Stimulated activated CD4-positive, alpha-beta T cell treated with anti-CD3 and anti-CD28 coated beads, Interleukin-2, amount 100 ng/mL, for 24 hours (primary cell): ENCODE measurements around the gene CHCHD6.

ENCODE experiments used
- DNase-seq, 2 donors: peaks; one replicate each; pipeline ENCODE4 v3.0.0-alpha.2; 2020

The CHCHD6 gene

DNA sequence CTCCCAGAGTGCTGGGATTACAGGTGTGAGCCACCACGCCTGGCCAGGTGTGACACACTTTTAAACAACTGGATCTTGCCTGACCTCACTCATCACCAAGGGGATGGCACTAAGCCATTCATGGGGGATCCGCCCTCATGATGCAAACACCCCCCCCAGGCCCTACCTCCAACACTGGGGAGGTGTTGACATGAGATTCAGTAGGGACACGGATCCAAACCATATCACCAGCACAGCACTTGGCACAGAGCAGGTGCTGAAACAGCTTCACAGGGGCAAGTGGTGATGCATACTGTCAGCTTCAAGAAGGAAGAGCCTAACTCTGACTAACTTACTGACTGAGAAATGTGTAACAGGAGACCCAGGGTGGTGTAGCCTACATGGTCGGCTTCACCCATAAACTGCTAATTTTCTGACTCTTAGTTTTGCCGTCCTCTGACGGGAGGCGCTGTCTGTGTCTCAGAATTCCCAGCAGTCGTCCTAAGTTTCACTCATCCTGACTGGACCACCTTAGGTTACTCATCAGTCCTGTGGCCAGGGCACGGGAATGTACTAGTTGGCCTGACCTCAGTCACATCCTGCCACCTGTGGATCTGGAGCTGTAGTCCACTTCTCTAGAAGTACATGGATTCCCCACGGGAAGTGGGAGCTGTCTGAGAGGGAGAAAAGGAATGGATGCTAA lies 197.0 kb downstream of the CHCHD6 start:
- DNase-seq: no peak

- DNase-seq: no peak
Observed at GRCh38 chr3:126901631-126902030, 197.6 kb downstream of the CHCHD6 start.

GRCh38 chr3:126903521-126903920 lies 199.5 kb downstream of the CHCHD6 start:
- DNase-seq: no peak

- no peak for DNase-seq
Observed at GRCh38 chr3:126907557-126907956, 203.5 kb downstream of the CHCHD6 start.

GRCh38 chr3:126908752-126909275 lies 204.8 kb downstream of the CHCHD6 start:
- no peak for DNase-seq

DNA sequence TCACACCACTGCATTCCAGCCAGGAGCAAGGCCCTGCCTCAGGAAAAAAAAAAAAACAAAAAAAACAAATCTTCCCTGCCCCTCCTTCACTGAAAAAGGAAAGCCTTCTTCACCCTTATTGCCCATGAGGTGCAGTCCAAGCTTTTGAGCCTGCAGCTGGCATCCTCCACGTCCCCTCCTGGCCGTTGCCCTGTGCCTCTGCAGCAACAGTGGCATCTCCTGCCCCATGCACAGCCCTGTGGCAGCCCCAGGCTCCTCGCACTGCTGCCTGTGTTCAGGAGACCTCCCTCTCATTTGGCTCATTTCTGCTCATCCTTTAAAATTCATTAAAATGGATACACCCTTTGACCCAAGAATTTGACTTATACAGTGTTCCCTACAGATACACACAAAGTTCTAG lies 206.2 kb downstream of the CHCHD6 start:
- no peak for DNase-seq

GRCh38 chr3:126911162-126912026 lies 207.4 kb downstream of the CHCHD6 start:
- DNase-seq: peak; percentile 50 to 60

DNA sequence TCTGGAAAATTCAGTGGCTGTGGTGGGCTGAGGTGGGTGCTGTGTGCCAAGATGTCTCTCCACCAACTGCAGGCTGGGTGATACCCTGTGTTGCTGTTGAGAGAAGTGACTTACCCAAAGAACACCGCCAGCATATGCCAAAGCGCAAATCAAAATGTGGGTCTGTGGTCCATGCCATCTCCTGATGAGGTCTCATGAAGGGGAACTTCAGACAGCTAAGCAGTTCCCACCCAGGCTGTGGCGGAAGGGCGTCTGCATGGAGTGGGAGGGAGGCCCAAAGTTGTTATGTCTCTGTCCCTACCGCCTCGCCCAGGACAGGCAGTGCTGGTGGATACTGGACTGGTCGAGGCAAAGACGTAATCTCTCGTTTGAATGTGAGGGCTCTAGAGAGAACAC lies 208.0 kb downstream of the CHCHD6 start:
- DNase-seq: no peak

- no peak for DNase-seq
Observed at GRCh38 chr3:126912491-126913195, 208.6 kb downstream of the CHCHD6 start.

GRCh38 chr3:126913524-126913923 lies 209.5 kb downstream of the CHCHD6 start:
- DNase-seq: no peak

GRCh38 chr3:126914226-126914625 lies 210.2 kb downstream of the CHCHD6 start:
- no peak for DNase-seq

DNA sequence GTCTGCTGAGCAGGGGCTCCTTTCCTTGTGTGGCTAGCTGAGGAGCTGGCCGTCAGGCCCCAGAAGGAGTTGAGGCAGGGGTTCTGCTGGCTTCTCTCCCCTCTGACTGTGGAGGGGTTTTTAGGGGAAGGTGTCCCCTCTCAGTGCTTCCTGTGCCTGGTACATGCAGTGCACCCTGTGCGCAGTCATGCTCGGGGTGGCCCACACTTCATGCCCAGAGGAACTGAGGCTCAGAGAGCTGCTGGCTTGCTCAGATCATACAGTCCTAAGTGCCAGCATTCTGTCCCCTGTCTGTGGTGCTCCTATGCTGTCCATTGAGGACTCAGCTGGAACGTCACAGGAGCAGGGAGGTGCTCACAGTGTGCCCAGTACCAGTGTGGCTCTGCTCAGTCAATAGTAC lies 211.0 kb downstream of the CHCHD6 start:
- no peak for DNase-seq

DNA sequence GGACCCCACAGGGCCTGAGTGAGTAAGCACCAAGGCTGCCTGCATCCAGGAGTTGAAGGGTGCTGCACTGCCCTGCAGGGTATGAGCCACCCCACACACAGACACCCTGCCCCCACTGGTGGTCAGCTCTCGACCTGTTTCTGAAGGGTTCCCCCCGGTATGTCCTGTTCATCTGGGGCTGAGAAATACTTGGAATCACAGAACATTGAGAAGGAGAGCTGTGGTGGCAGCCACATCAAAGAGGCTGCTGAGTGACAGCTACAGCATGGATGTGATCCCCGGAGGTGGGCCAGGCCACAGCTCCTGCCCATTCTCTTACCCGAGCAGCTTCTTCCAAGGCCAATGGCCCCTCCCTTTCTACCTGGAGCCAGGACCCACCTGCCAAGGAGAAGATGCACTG lies 212.5 kb downstream of the CHCHD6 start:
- no peak for DNase-seq

DNA sequence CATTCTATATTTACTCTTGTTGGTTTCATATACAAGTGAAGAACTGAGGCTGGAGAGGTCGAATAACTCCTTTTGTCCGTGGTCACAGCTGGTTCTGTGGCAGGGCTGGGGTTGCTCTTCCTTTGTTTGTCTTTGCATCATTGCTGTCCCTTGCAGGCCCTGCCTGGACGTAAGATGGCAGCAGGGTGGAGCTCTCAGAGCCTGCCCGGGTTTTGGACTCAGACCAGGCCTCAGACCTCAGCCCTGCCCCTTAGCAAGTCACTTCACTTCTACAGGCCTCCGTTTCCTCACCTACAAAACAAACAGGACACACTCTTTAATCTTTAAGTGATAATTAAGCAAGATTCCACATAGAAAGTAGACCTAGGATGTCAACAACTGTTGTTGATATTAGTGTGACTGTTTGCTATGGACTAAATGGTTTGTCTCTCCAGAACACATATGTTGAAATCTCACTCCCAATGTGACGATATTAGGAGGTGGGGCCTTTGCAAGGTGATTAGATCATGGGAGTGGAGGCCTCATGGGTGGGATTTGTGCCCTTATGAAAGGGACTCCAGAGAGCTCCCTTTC lies 213.3 kb downstream of the CHCHD6 start:
- DNase-seq: no peak

- no peak for DNase-seq
Observed at GRCh38 chr3:126918355-126918821, 214.3 kb downstream of the CHCHD6 start.

- no peak for DNase-seq
Observed at GRCh38 chr3:126921085-126921824, 217.2 kb downstream of the CHCHD6 start.

DNA sequence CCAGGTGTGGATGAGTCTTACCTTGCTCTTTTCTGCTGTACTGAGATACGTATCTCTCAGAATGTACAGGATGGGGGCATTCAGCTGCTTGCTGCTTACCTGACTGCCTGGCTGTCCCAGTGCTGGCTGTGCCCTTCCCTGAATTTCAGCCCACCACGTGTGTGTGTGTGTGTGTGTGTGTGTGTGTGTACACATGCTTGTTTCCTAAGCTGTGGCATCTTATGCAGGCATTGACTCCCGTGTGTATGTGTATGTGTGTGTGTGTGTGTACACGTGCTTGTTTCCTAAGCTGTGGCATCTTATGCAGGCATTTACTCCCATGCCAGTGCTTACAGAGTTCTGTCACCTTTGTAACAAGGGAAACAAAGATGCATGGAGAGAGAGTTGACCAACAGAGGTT lies 218.4 kb downstream of the CHCHD6 start:
- DNase-seq: no peak

DNA sequence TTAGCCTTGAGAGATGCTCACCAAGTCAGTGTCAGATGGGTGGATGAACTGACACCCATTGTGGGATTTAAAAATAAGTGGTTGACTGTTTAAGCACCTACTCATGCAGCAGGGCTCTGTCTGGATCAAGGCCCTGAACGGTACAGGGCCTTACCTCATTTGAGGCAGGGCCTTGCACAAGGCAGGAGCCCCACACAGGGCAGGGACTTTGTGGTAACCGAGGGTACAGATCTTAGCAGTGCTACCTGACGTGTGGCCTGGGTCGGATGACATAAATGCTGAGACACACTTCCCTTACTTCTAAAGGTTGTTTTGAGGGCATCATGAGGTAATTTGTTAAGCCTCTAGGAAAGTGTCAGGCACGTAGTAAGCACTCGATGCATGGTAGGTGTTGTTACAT lies 219.4 kb downstream of the CHCHD6 start:
- no peak for DNase-seq

DNA sequence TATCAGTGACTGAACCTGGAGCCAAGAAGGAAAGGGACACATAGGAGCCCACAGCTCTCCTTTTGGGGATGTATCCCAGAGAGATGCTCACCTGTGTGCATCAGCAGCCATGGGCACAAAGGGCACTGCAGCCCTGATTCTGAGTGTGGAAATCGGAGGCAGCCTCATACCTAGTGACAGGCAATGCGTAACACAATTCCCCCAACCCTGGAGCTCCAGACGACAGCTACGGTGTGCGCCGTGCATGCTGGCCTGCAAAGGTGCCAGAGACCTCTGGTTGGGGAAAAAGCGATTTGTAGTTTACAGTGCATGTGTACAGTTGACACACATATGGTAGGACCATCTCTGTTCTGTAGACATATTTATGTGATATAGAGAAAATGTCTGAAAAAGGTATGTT lies 219.9 kb downstream of the CHCHD6 start:
- DNase-seq: no peak

DNA sequence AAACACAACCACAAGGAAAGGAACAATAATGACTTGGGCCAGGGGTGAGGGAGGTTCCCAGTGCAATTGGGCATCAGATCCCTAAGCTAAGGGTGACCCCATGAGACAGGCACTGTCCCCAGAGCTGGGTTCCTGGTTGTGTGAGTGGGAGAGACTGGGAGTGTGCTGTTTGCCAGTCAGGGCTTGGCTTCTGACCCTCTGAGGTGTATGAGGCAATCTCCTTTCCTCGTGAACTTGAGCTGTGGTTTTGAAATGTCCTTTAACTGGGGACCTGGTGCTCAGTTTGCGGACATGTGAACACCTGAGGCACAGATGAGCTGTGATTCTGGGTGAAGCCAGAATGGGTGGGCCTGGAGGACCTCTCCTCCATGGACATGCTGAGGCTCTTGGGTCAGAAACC lies 220.4 kb downstream of the CHCHD6 start:
- DNase-seq: no peak

DNA sequence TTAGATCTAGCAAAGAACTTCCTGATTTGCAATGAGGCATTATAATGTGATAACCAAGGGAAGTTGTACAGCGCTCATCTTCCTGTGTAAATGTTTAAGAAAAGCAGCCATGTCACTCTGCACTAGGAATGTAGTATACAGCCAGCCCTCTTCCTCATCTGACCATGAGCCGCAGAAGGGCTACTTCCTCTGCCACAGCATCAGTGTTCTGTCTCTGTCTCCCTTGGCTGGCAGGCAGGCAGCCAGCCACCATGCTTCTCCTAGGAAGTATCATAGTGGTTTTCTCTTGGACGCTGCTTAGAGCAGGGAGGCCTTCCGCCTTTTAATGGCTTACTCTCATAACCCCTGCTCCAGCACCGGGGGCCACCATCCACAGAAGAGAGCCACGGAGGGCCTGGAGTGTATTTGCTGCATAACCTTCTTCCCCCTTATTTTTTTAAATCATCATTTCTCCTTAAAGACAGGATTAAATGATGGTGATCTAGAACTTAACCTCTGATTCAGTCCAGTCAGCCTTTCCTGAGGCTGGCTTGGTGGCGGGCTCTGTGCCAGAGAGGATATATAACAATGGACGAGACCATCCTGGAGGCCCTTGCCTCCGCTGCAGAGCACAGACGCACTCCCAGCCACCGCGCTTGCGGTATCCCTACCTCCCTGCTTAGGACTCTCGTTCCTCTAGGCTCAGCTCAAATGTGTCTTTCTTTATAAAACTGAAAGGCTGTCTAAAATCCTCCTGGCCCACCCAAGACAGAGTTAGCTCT lies 221.6 kb downstream of the CHCHD6 start:
- DNase-seq: no peak
